ENCODE results near the gene FAM171A2. TPM values are rescaled to one million over a fixed set of nuclear protein-coding genes. Genes with fewer than 3 reads are reported as not detected.

Gene FAM171A2
- total RNA-seq, 3 donors from 2014 or later: 0.88 to 2.9 (median 2.7) TPM

DNA sequence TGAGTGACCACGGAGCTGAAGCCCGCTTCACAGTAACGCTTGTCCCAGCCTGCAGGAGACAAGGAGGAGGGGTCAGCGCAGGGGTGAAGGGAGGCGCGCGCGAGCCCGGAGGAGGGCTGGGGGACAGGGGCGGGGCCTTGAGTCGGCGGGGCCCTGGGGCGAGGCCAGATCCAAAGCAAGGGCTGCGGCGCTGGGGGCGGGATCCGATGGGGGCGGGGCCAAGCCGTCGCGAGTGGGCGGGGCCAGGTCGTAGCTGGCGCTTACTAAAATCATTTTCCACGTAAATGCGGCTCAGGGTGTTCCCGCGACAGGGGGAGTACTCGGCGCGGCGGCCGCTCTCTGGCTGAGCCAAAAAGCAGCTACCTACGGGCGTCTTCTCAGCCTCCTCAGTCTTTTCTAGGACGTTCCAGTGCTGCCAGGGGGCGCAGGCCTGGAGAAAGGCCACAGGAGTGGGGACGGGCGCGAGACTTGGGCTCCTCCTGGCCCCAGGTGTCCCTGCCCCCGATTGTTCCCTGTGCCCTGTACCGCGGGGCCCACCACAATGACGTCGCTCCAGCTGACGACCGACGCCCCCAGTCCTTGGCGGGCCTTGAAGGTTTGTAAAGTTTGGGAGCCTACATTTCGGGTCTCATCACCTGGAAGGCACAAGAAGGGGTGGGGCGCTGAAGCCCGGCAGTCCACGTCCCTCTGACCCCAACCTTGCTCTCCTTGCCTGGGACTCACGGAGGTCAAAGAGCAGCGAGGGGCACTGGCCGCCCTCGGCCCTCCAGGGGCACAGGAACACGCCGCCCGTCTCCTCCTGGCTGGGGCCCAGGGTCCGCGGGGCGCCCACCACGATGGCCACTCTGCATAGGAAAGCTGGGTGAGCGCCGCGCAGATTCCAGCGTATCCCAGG lies 21.9 kb upstream of the FAM171A2 start:
- Histone ChIP-seq H3K9me3 (no peaks in the 10 kb centered on the region), H3K27me3 (no peaks in the 10 kb centered on the region), H3K36me3 (no peaks in the 10 kb centered on the region), H3K4me3 (peak overlapping the region; percentile 32 to 65 (median 58)), H3K4me1 (no peaks in the 10 kb centered on the region), H3K27ac (no peak overlapping the region)
- peak; percentile 57 to 72 for DNase-seq (ENCODE audit: low spot score in 2 of 2)
- no peak for TF ChIP-seq POLR2A (IDR thresholded peaks at IDR 0.05)
- TF ChIP-seq POLR2AphosphoS5 (IDR thresholded peaks at IDR 0.05): no peak
- TF ChIP-seq, protein P1, sequence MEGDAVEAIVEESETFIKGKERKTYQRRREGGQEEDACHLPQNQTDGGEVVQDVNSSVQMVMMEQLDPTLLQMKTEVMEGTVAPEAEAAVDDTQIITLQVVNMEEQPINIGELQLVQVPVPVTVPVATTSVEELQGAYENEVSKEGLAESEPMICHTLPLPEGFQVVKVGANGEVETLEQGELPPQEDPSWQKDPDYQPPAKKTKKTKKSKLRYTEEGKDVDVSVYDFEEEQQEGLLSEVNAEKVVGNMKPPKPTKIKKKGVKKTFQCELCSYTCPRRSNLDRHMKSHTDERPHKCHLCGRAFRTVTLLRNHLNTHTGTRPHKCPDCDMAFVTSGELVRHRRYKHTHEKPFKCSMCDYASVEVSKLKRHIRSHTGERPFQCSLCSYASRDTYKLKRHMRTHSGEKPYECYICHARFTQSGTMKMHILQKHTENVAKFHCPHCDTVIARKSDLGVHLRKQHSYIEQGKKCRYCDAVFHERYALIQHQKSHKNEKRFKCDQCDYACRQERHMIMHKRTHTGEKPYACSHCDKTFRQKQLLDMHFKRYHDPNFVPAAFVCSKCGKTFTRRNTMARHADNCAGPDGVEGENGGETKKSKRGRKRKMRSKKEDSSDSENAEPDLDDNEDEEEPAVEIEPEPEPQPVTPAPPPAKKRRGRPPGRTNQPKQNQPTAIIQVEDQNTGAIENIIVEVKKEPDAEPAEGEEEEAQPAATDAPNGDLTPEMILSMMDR (IDR thresholded peaks at IDR 0.05): no peak
- intact Hi-C loops (cut with DNase I; ENCODE audit: low total_unique reads): no loop called here

DNA sequence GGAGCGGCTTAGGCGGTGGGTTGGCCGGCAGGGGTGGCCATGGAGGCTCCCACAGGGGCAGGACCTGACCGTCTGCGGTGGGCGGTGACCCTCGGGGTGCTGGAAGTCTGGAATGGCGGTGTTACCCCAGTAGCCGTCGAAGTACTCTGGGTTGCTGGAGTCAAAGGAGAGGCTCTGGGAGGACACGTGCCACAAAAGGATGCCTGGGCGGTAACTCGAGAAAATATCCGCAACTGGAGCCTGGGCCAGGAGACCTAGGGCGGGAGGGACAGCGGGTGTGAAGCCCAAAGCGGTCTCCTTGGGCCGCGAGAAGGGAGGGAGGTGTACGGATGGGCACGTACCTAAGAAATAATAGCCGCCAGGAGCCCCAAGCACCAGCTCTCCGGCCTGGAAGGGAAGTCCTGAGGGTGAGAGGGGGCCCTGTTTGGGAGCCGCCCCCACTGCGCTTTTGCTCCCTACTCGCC lies 21.2 kb upstream of the FAM171A2 start:
- Histone ChIP-seq H3K27me3 (no peaks in the 10 kb centered on the region), H3K27ac (no peak overlapping the region), H3K4me1 (no peaks in the 10 kb centered on the region), H3K36me3 (no peaks in the 10 kb centered on the region), H3K9me3 (no peaks in the 10 kb centered on the region), H3K4me3 (peak overlapping the region; percentile 32 to 65 (median 58))
- DNase-seq (ENCODE audit: low spot score in 2 of 2): no peak
- intact Hi-C loops (cut with DNase I; ENCODE audit: low total_unique reads): no loop called here
- TF ChIP-seq, protein P1 (IDR thresholded peaks at IDR 0.05): no peak
- TF ChIP-seq POLR2A (IDR thresholded peaks at IDR 0.05) (no peak), POLR2AphosphoS5 (IDR thresholded peaks at IDR 0.05) (no peak)

DNA sequence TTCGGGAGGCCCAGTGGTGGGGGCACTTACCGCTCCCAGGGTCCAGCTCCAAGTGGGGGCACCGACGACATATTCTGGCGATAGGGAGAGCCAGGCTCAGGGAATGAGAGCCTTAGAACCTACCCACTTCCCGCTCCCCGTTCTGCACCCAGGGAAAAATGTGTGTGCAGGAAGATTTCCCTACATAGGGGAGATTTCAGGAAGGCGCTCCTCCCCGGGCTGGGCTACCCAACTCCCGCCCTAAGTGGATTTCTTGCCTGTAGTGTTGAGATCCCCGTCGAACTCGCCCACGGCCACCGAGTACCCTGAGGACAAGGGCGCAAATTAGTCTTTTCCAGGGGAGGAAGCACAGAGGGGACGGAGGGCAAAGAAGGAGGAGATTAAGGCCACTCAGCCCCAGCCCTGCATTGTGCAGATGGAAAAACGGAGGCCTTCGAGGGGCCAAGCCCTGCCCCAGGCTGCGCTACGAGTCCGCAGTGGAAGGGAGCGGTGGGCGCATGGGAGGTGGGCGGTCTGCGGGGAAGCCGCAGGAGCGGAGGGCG lies 20.7 kb upstream of the FAM171A2 start:
- H3K4me1 ChIP-seq: no peaks in the 10 kb centered on the region
- H3K27me3 ChIP-seq: no peaks in the 10 kb centered on the region
- no peaks in the 10 kb centered on the region for H3K36me3 ChIP-seq
- H3K9me3 ChIP-seq: no peaks in the 10 kb centered on the region
- no peak overlapping the region for H3K27ac ChIP-seq
- no peak for DNase-seq (ENCODE audit: low spot score in 2 of 2)
- intact Hi-C loops (cut with DNase I; ENCODE audit: low total_unique reads): no loop called here
- TF ChIP-seq POLR2A (IDR thresholded peaks at IDR 0.05) (no peak), POLR2AphosphoS5 (IDR thresholded peaks at IDR 0.05) (no peak)
- TF ChIP-seq, protein P1 (IDR thresholded peaks at IDR 0.05): no peak
- H3K4me3 ChIP-seq: peak overlapping the region in 2 of 3 donors; percentile 58 to 65

DNA sequence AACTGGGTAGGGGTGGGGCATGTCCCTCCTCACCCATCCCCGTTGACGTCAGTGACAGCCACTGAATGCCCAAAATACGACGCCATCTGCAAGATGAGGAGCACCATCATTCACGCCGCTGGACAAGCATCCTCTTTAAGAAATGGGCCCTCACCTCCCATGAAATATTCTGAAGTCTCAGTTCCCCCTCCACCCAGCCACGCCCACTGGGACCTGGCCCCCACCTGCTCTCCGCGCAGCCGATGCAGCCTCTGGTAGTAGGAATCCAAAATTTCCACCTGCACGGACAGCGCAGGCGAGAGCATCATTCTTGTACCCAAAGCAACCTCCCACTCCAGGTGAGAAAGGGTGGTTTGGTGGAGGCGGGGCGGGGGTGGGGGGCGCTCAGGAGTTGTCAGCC lies 20.2 kb upstream of the FAM171A2 start:
- no peak for TF ChIP-seq POLR2A (IDR thresholded peaks at IDR 0.05)
- TF ChIP-seq, protein P1 (IDR thresholded peaks at IDR 0.05): no peak
- no peak for TF ChIP-seq POLR2AphosphoS5 (IDR thresholded peaks at IDR 0.05)
- no peak for DNase-seq (ENCODE audit: low spot score in 2 of 2)

DNA sequence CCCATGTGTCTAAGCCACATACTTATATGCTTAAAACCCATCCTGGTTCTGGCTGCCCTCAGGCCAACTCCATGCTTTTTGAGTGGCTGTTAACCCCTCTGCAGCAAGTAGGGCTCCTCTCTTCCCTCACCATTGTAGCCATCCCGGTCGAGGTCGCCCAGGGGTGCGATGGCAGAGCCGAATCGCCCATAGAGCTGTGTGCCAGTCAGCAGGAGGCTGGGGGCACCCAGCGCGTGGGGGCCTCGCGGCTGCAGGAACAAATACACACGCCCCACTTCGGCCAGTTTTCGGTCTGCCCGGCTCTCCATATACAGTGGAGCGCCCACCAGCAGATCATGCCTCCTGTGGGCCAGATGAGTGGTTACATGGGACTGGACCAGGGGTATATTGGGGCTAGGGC lies 19.7 kb upstream of the FAM171A2 start:
- Histone ChIP-seq H3K4me1 (no peaks in the 10 kb centered on the region), H3K9me3 (no peaks in the 10 kb centered on the region), H3K27ac (no peak overlapping the region), H3K27me3 (no peaks in the 10 kb centered on the region), H3K4me3 (no peak overlapping the region), H3K36me3 (no peaks in the 10 kb centered on the region)
- DNase-seq (ENCODE audit: low spot score in 2 of 2): no peak
- no peak for TF ChIP-seq POLR2AphosphoS5 (IDR thresholded peaks at IDR 0.05)
- TF ChIP-seq POLR2A (IDR thresholded peaks at IDR 0.05): no peak
- TF ChIP-seq, protein P1 (IDR thresholded peaks at IDR 0.05): no peak
- intact Hi-C loops (cut with DNase I; ENCODE audit: low total_unique reads): no loop called here

More for the DNA sequence above, 20.2 kb upstream of the FAM171A2 start:
- no peaks in the 10 kb centered on the region for H3K9me3 ChIP-seq
- no peaks in the 10 kb centered on the region for H3K4me1 ChIP-seq
- no peaks in the 10 kb centered on the region for H3K36me3 ChIP-seq
- intact Hi-C loops (cut with DNase I; ENCODE audit: low total_unique reads): no loop called here
- no peak overlapping the region for H3K4me3 ChIP-seq
- no peaks in the 10 kb centered on the region for H3K27me3 ChIP-seq
- H3K27ac ChIP-seq: no peak overlapping the region
